HL-60 (cell line): ENCODE measurements around the gene CCDC146.

Source experiments
- CTCF ChIP-seq: IDR thresholded peaks from one replicate; pipeline ENCODE4 v1.5.1; 2011; ENCODE audit warnings: low read length, control low read depth, inconsistent platforms; ENCODE audit not compliant: insufficient read depth
- POLR2AphosphoS5 ChIP-seq: IDR thresholded peaks from 2 replicates; pipeline ENCODE4 v1.6.1; 2012; ENCODE audit warnings: low read depth
- REST ChIP-seq: IDR thresholded peaks from 2 replicates; pipeline ENCODE4 v1.6.1; 2012; ENCODE audit warnings: low read depth; ENCODE audit not compliant: insufficient replicate concordance

- TF ChIP-seq CTCF (no peak), REST (no peak), POLR2AphosphoS5 (no peak)
These were observed 139.9 kb downstream of the CCDC146 start for GRCh38 chr7:77262316-77262715.
